MCF 10A (cell line): ENCODE results near the gene CPSF4L. TPM values are rescaled to one million over a fixed set of nuclear protein-coding genes. Genes with fewer than 3 reads are reported as not detected.

ENCODE experiments used
- BruUV-seq: library from RNA; stranded (reverse); fragments of 400-500 nt; replicated peaks from 2 replicates; lab custom pipeline; 2021; lab: Mats Ljungman, UMichigan
- CTCF ChIA-PET: fragments of 300-600 bp; sonication (Branson Sonifier 250); formaldehyde crosslinking; extraction: SDS; loops from one replicate; lab custom pipeline; 2021; ENCODE audit warnings: antibody characterized with exemption, inconsistent platforms; lab: Yijun Ruan, JAX
- POLR2A ChIA-PET: fragments of 300-600, 350-650 bp; sonication (Branson Sonifier 250); formaldehyde crosslinking; extraction: SDS; loops from one replicate; lab custom pipeline; 2020; ENCODE audit warnings: antibody characterized with exemption, inconsistent platforms; lab: Yijun Ruan, JAX
- DNase-seq: peaks from one replicate; pipeline ENCODE4 v3.0.0-alpha.2; 2018; ENCODE audit not compliant: unreplicated experiment
- H3K27ac Mint-ChIP-seq: one replicate; pipeline ENCODE4 v1.8.0; 2022; ENCODE audit warnings: mild to moderate bottlenecking, low read depth, mixed read lengths; ENCODE audit not compliant: unreplicated experiment
- H3K27me3 Mint-ChIP-seq: one replicate; pipeline ENCODE4 v1.8.0; 2022; ENCODE audit warnings: mixed read lengths; ENCODE audit not compliant: insufficient read depth, unreplicated experiment
- H3K36me3 Mint-ChIP-seq: one replicate; pipeline ENCODE4 v1.8.0; 2022; ENCODE audit warnings: mild to moderate bottlenecking, moderate library complexity, mixed read lengths; ENCODE audit not compliant: insufficient read depth, unreplicated experiment
- H3K4me1 Mint-ChIP-seq: one replicate; pipeline ENCODE4 v1.8.0; 2022; ENCODE audit warnings: mixed read lengths; ENCODE audit not compliant: insufficient read depth, unreplicated experiment
- H3K4me3 Mint-ChIP-seq: one replicate; pipeline ENCODE4 v1.8.0; 2022; ENCODE audit warnings: mild to moderate bottlenecking, moderate library complexity, mixed read lengths; ENCODE audit not compliant: unreplicated experiment
- H3K9me3 Mint-ChIP-seq: one replicate; pipeline ENCODE4 v1.8.0; 2022; ENCODE audit warnings: mixed read lengths; ENCODE audit not compliant: unreplicated experiment
- intact Hi-C: fragments of 100-400 bp; cut with micrococcal nuclease; formaldehyde crosslinking; loops from 2 replicates; pipeline ENCODE4 v1.14.1; 2022
- total RNA-seq: library from RNA; stranded (reverse); gene quantifications from 2 replicates; pipeline ENCODE4 v1.2.3, GENCODE V29; 2022
- TF ChIP-seq, protein P1 (sequence below): fragments of 200-600 bp; IDR thresholded peaks from one replicate; pipeline ENCODE4 v1.8.0; 2022; ENCODE audit warnings: antibody characterized with exemption, mild to moderate bottlenecking; ENCODE audit not compliant: unreplicated experiment

Gene CPSF4L
- total RNA-seq, 1 experiment from 2014 or later: not detected

DNA sequence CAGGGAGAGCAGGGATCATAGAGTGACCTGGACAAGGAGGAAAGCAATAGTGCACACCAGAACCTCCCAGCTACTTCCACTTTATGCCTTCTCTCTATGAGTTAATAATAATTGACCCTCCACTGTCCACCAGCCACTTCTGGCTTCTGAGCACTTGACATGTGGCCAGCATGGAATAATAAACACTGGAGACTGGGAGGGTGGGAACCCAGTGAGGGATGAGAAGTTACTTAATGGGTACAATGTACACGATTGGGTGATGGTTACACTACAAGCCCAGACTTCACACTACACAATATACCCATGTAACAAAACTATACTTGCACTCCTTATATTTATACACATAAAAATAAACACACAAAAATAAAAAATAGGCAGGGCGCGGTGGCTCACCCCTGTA, 38.7 kb upstream of the CPSF4L start:
- TF ChIP-seq, protein P1, sequence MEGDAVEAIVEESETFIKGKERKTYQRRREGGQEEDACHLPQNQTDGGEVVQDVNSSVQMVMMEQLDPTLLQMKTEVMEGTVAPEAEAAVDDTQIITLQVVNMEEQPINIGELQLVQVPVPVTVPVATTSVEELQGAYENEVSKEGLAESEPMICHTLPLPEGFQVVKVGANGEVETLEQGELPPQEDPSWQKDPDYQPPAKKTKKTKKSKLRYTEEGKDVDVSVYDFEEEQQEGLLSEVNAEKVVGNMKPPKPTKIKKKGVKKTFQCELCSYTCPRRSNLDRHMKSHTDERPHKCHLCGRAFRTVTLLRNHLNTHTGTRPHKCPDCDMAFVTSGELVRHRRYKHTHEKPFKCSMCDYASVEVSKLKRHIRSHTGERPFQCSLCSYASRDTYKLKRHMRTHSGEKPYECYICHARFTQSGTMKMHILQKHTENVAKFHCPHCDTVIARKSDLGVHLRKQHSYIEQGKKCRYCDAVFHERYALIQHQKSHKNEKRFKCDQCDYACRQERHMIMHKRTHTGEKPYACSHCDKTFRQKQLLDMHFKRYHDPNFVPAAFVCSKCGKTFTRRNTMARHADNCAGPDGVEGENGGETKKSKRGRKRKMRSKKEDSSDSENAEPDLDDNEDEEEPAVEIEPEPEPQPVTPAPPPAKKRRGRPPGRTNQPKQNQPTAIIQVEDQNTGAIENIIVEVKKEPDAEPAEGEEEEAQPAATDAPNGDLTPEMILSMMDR: no peak
- ChIA-PET POLR2A (interaction anchor here (0.6 kb wide), 1 partner anchor 21 kb away, joined by 3 read pairs; no protein-coding TSS in a partner anchor), CTCF (interaction anchor here (0.6 to 1.3 kb wide), 2 partner anchors 10 to 70 kb away, joined by 3 to 4 read pairs; no protein-coding TSS in a partner anchor)
- no peak for DNase-seq
- H3K9me3 Mint-ChIP-seq: no peaks in the 10 kb centered on the region
- peak overlapping the region; percentile 33 for H3K27ac Mint-ChIP-seq
- no peak overlapping the region for H3K4me3 Mint-ChIP-seq
- no TSS peak for BruUV-seq
- H3K4me1 Mint-ChIP-seq: peaks cover 25% of the 10 kb centered on the region
- H3K36me3 Mint-ChIP-seq: peaks cover 21% of the 10 kb centered on the region
- intact Hi-C loops: no loop called here
- no peaks in the 10 kb centered on the region for H3K27me3 Mint-ChIP-seq

DNA sequence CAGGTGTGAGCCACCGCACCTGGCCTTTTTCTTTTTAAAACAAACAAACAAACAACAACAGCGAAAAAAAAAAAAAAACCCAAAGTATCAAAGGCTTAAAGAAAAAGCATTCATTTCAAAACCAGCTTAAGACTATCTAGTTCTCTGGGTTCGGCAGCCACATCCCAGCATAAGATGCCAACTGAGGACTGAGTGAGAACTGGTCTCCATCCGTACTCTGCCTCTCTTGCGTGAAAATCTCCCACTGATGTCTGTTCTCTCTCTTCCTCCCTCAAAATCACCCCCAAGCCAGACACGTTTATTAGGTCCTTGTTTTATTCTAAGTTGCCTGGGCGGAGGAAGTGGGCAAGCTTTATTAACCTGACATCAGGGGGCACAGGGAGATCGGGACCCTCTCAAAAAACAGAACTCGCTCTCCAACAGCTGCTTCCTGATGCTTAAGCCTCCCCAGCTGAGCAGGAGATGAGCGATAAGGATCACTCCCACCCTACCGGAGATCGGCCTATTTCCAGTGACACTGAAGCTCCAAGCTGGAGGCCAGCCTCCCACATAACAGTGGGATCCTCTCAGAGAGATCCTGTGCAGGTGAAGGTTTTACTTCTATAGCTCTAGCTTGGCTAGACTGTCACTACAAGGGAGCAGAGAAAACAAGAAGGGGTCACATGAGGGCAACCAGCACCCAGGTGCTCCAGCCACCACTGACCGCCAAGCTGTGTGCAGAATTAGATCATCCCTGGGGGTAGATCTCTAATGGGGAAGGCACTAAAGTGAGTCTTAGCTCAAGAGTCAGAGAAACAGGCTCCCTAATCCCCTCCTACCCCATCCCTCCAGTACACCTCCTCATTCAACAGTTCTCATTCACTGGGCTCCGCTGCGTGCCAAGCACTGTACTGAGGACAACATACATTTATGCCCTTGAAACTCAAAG, 36.5 kb upstream of the CPSF4L start:
- Mint-ChIP-seq H3K27ac (no peak overlapping the region), H3K36me3 (peaks cover 20% of the 10 kb centered on the region), H3K4me3 (no peak overlapping the region), H3K27me3 (no peaks in the 10 kb centered on the region), H3K4me1 (peaks cover 13% of the 10 kb centered on the region), H3K9me3 (no peaks in the 10 kb centered on the region)
- no TSS peak for BruUV-seq
- POLR2A ChIA-PET: interaction anchor here (1.1 kb wide), 1 partner anchor 12 kb away, joined by 3 read pairs; no protein-coding TSS in a partner anchor
- TF ChIP-seq, protein P1: no peak
- CTCF ChIA-PET: interaction anchor here (0.6 to 0.8 kb wide), 4 partner anchors 43 to 96 kb away, joined by 3 to 5 read pairs (median 4); no protein-coding TSS in a partner anchor
- intact Hi-C loops: no loop called here
- DNase-seq: no peak

DNA sequence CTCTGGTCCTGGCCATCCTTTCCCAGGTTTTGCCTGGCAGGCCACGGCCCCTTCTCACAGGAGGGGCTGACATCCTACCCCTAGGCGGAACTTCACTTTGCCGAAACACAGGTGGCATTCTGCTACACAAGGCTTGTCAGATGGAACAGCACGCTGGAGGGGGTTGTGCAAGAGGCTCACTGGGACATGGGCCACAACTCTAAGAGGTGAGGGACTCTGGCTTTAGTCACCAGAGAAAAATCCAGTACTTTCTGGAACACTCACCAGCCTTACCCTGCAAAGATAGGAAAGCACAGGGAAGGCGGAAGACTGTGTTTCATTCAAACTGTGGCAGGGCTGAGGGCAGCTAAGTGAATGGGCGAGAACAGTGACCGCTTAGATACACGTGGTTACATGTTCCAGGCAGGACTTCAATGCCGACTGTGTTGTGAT, 31.8 kb upstream of the CPSF4L start:
- TF ChIP-seq, protein P1: no peak
- intact Hi-C loops: loop anchor here (1.0 to 2.0 kb wide), 2 partner anchors 15 to 47 kb away; no protein-coding TSS in a partner anchor
- Mint-ChIP-seq H3K27ac (peak overlapping the region; percentile 85), H3K4me1 (peaks cover 46% of the 10 kb centered on the region), H3K9me3 (no peaks in the 10 kb centered on the region), H3K27me3 (no peaks in the 10 kb centered on the region), H3K4me3 (peak overlapping the region; percentile 55), H3K36me3 (peaks cover 13% of the 10 kb centered on the region)
- BruUV-seq: no TSS peak
- peak; percentile 93 for DNase-seq
- ChIA-PET POLR2A (interaction anchor here (0.7 to 5.8 kb wide), 2 partner anchors 8 to 16 kb away, joined by 3 to 96 read pairs; partner anchors contain the start of gene CDC42EP4), CTCF (interaction anchor here (0.6 to 1.4 kb wide), 4 partner anchors 9 to 37 kb away, joined by 3 to 9 read pairs (median 4); no protein-coding TSS in a partner anchor)
